ENCODE data around the gene COPS8. TPM values are rescaled to one million over a fixed set of nuclear protein-coding genes. Genes with fewer than 3 reads are reported as not detected.

The COPS8 gene
- total and polyA plus RNA-seq, 2 of the 8 experiments (the other 6 are each of a cell fraction or from before 2014, with no cell fraction given), result 59.3 to 67.5 TPM

DNA sequence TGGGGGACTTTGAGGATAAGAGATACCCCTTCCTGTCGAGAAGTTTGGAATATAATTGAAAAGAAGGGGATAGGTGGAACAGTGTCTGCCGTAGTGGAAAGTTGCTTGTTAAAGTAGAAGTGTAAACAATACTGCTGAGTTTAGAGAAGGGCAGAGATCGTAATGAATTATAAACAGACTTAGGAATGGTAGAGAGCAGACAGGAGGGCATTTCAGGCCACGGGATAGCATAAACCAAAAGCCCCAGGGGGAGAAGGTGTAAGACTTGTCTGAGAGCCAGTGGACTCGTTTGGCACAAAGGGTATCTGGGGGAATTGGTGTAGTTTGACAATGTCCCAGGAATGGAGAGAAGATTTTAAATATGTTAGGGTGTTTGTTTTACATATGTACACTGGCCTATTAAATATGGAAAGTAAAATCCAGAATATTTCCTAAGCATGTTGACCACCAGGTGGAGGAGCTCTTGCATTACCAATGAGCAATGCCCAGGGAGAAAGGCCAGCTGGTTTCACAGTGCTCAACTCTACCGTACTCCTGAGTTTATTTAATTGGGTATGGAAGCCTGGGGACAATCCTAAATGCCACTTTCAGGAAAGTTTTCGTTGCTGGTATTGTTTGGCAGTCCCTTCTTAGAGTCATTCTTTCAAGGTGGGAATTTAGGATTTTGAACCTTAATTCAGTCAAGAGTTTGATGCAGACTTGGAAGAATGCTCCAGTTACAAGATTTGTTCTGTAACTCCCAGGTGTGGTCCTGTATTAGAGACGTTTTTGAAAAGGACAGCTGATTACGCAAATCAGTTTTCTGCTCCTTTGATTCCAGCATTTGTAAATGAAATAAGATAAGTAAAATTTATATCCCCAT lies 7.5 kb downstream of the COPS8 start:
- Histone ChIP-seq H3K18ac (ENCODE audit: extremely low read depth, low read length) (no peak overlapping the region), H2AK5ac (ENCODE audit: low read depth, low read length) (no peak overlapping the region), H4K20me1 (replicated peaks in 1 of 2; ENCODE audit: control insufficient read depth in 1 of 2, insufficient read depth in 2 of 2, low read length in 2 of 2) (peaks cover 0 to 2% of the 10 kb centered on the region in 2 experiments), H2BK120ac (replicated peaks; ENCODE audit: low read depth, low read length) (no peak overlapping the region), H2BK15ac (ENCODE audit: low read length) (no peak overlapping the region), H3K27me3 (replicated peaks in 1 of 4; ENCODE audit: control insufficient read depth in 3 of 4, extremely low read depth in 1 of 4, insufficient read depth in 3 of 4, low read length in 3 of 4) (no peaks in the 10 kb centered on the region), H3K23me2 (ENCODE audit: low read depth, low read length) (no peaks in the 10 kb centered on the region), H3K4me3 (ENCODE audit: extremely low read depth in 1 of 4, insufficient read depth in 2 of 4, low read depth in 3 of 4, low read length in 4 of 4) (no peak overlapping the region), H3K9me3 (ENCODE audit: insufficient read depth in 2 of 2, low read depth in 1 of 2, low read length in 1 of 2) (no peaks in the 10 kb centered on the region), H3K4me2 (ENCODE audit: insufficient read depth in 1 of 2, low read depth in 2 of 2, low read length in 2 of 2) (no peak overlapping the region), H2BK5ac (ENCODE audit: low read depth, low read length) (no peak overlapping the region), H3K79me2 (ENCODE audit: control insufficient read depth in 1 of 2, insufficient read depth in 2 of 2, low read length in 2 of 2) (peaks cover 0 to 44% of the 10 kb centered on the region in 2 experiments; a peak in 2 of 4 replicates), H3K56ac (replicated peaks; ENCODE audit: insufficient read length, low read depth, low read length) (no peak overlapping the region), H2BK12ac (ENCODE audit: low read depth, low read length) (no peak overlapping the region), H3K14ac (ENCODE audit: insufficient read length) (no peak overlapping the region), H2BK20ac (ENCODE audit: low read length) (no peak overlapping the region), H3K4me1 (replicated peaks in 1 of 4; ENCODE audit: control insufficient read depth in 3 of 4, insufficient read depth in 4 of 4, low read length in 3 of 4) (no peaks in the 10 kb centered on the region), H4K5ac (ENCODE audit: insufficient read length, low read depth, low read length) (no peak overlapping the region), H3K9ac (replicated peaks in 1 of 4; ENCODE audit: extremely low read depth in 1 of 4, low read depth in 3 of 4, low read length in 3 of 4) (no peak overlapping the region), H3K23ac (ENCODE audit: insufficient read length) (no peak overlapping the region), H3K36me3 (ENCODE audit: control insufficient read depth in 2 of 4, insufficient read depth in 4 of 4, low read length in 3 of 4) (peaks cover 1 to 42% (median 22%) of the 10 kb centered on the region in 4 experiments), H3K27ac (ENCODE audit: low read depth, low read length) (no peak overlapping the region), H4K91ac (replicated peaks; ENCODE audit: insufficient read length, low read length) (no peak overlapping the region), H2AFZ (ENCODE audit: low read length) (no peak overlapping the region), H3K4ac (replicated peaks; ENCODE audit: insufficient read length, low read depth, low read length) (no peak overlapping the region), H4K8ac (ENCODE audit: extremely low read depth, insufficient read depth, low read length) (no peak overlapping the region), H3K79me1 (ENCODE audit: low read depth, low read length) (peaks cover 4% of the 10 kb centered on the region; the same call in 1 of the 2 replicates)
- FAIRE-seq (no peak), DNase-seq (ENCODE audit: low read depth in 1 of 2, low spot score in 2 of 2) (no peak)
- CTCF ChIA-PET (ENCODE audit: partially characterized antibody), result interaction anchor here (0.6 to 0.7 kb wide), 3 partner anchors 33 to 602 kb away, joined by 3 to 4 read pairs (median 3); no protein-coding TSS in a partner anchor
- POLR2A ChIA-PET (ENCODE audit: partially characterized antibody), result no interaction called here
- TF ChIP-seq, protein P1, sequence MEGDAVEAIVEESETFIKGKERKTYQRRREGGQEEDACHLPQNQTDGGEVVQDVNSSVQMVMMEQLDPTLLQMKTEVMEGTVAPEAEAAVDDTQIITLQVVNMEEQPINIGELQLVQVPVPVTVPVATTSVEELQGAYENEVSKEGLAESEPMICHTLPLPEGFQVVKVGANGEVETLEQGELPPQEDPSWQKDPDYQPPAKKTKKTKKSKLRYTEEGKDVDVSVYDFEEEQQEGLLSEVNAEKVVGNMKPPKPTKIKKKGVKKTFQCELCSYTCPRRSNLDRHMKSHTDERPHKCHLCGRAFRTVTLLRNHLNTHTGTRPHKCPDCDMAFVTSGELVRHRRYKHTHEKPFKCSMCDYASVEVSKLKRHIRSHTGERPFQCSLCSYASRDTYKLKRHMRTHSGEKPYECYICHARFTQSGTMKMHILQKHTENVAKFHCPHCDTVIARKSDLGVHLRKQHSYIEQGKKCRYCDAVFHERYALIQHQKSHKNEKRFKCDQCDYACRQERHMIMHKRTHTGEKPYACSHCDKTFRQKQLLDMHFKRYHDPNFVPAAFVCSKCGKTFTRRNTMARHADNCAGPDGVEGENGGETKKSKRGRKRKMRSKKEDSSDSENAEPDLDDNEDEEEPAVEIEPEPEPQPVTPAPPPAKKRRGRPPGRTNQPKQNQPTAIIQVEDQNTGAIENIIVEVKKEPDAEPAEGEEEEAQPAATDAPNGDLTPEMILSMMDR (IDR thresholded peaks at IDR 0.05; ENCODE audit: control extremely low read depth in 1 of 3, insufficient read depth in 1 of 3, low read depth in 1 of 3, low read length in 3 of 3), result peak in 2 of 3 experiments; percentile 27 to 33; a peak in 2 of 4 replicates
- TF ChIP-seq RAD21 (IDR thresholded peaks at IDR 0.05 in 1 of 2, conservative IDR thresholded peaks at IDR 0.05 in 1 of 2; ENCODE audit: low read depth in 2 of 2, low read length in 2 of 2) (peak; percentile 42 to 55), FOSL1 (IDR thresholded peaks at IDR 0.05; ENCODE audit: insufficient read depth, low read depth, low read length) (no peak), TAF7 (optimal IDR thresholded peaks at IDR 0.05; ENCODE audit: borderline replicate concordance, low read depth, low read length) (no peak), HDAC2 (IDR thresholded peaks at IDR 0.05; ENCODE audit: borderline replicate concordance in 1 of 2, low read depth in 2 of 2, low read length in 2 of 2) (no peak), TCF12 (IDR thresholded peaks at IDR 0.05; ENCODE audit: low read depth, low read length) (no peak)
- TF ChIP-seq, protein P2, sequence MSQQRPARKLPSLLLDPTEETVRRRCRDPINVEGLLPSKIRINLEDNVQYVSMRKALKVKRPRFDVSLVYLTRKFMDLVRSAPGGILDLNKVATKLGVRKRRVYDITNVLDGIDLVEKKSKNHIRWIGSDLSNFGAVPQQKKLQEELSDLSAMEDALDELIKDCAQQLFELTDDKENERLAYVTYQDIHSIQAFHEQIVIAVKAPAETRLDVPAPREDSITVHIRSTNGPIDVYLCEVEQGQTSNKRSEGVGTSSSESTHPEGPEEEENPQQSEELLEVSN (IDR thresholded peaks at IDR 0.05), result no peak
- WGBS, 2 experiments (ENCODE audit: extremely low coverage in 1 of 2, insufficient coverage in 1 of 2, insufficient read length in 1 of 2, insufficient replicate concordance in 2 of 2, low coverage in 1 of 2, low lambda C conversion rate in 2 of 2, missing lambda C conversion rate in 1 of 2), result 90 to 100% methylated on average over 1 to 9 of the region's 9 CpGs

Measured in H1 (cell line).